Fibroblast of skin of left biceps (primary cell): Measurements from ENCODE around the gene EVI5.
"Not testable (repeated sequence)": the region's sequence is repeated elsewhere in the genome, so short reads cannot be mapped to it uniquely, and the experiment has no call there.

Source experiments
- DNase-seq, 2 experiments: peaks; one replicate each; pipeline ENCODE4 v3.0.0-alpha.2; 2013; ENCODE audit warnings: low read depth in 2 of 2

The EVI5 gene

GRCh38 chr1:92575123-92575522 is 209.8 kb downstream of the EVI5 start:
- DNase-seq: no peak

GRCh38 chr1:92572520-92572919 is 212.4 kb downstream of the EVI5 start:
- no peak for DNase-seq

GRCh38 chr1:92571578-92571977 is 213.3 kb downstream of the EVI5 start:
- no peak for DNase-seq

- DNase-seq: peak; percentile 5 to 26
Observed at GRCh38 chr1:92567211-92567868, 217.6 kb downstream of the EVI5 start.

- no peak for DNase-seq
Observed at GRCh38 chr1:92563457-92564216, 221.3 kb downstream of the EVI5 start.

GRCh38 chr1:92556350-92556749 is 228.6 kb downstream of the EVI5 start:
- DNase-seq: no peak

- no peak for DNase-seq
Observed at GRCh38 chr1:92554216-92554615, 230.7 kb downstream of the EVI5 start.

- DNase-seq: no peak
Observed at GRCh38 chr1:92551916-92552315, 233.0 kb downstream of the EVI5 start.

- DNase-seq: no peak
Observed at GRCh38 chr1:92544756-92545165, 240.1 kb downstream of the EVI5 start.

- DNase-seq: no peak
Observed at GRCh38 chr1:92543131-92544055, 241.5 kb downstream of the EVI5 start.

- DNase-seq: no peak
Observed at GRCh38 chr1:92538413-92539061, 246.4 kb downstream of the EVI5 start.

GRCh38 chr1:92538048-92538412 is 246.9 kb downstream of the EVI5 start:
- no peak for DNase-seq

- DNase-seq: no peak
Observed at GRCh38 chr1:92536980-92537884, 247.7 kb downstream of the EVI5 start.

GRCh38 chr1:92536211-92536979 is 248.5 kb downstream of the EVI5 start:
- DNase-seq: no peak

GRCh38 chr1:92532371-92532770 is 252.5 kb downstream of the EVI5 start:
- not testable (repeated sequence) for DNase-seq

- not testable (repeated sequence) for DNase-seq
Observed at GRCh38 chr1:92531939-92532338, 253.0 kb downstream of the EVI5 start.

- no peak for DNase-seq
Observed at GRCh38 chr1:92527670-92528069, 257.2 kb downstream of the EVI5 start.

- not testable (repeated sequence) for DNase-seq
Observed at GRCh38 chr1:92524944-92525590, 259.8 kb downstream of the EVI5 start.

- DNase-seq: no peak
Observed at GRCh38 chr1:92519043-92519442, 265.9 kb downstream of the EVI5 start.
